ENCODE data around the gene C1orf185. TPM values are rescaled to one million over a fixed set of nuclear protein-coding genes. Genes with fewer than 3 reads are reported as not detected.

C1orf185 gene
- total and polyA plus RNA-seq, 7 donors: not detected

DNA sequence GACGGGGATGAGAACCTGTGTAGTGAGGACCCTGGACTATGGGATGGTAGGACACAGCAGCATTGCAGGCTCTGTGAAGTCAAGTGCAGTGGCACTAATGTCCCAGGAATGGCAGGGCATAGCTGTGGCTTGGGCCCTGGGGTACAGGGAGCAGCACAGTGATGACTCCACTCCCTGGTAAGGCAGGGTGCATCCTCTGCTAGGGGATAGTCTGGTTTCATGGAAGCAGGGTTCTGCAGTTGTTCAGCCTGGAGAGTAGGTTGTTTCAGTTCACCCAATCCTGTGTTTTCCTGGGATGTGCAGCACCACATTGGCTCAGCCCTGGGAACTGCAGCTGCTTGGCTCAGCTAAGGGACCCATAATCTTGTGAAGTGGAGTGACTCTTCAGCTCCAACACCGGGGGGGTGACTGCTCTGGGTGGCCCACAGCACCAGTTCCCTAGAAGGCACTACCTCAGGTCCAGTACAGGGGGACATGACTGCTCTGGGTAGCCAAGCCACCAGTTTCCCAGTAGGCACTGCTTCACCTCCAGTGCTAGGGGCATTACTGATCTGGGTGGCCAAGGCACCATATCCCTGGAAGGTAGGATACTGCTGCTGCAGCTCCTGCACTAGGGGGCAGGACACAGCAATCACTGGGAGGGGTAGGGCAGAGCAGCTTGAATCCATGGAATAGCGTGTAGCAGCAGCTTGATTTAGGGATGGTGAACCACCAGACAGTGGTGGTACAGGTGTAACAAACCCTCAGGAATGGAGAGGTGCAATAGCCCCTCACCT is 15.3 kb upstream of the C1orf185 start:
- DNase-seq: no peak
- no peak overlapping the region for H3K4me3 ChIP-seq
- peaks cover 0 to 7% (median 0%) of the 10 kb centered on the region in 3 donors for H3K27me3 ChIP-seq
- no peaks in the 10 kb centered on the region for H3K4me1 ChIP-seq
- 88% methylated on average over 3 of the region's 3 CpGs for WGBS, 2 donors
- TF ChIP-seq POLR2AphosphoS5 (IDR thresholded peaks at IDR 0.05) (no peak), EP300 (IDR thresholded peaks at IDR 0.05) (no peak)
- TF ChIP-seq, protein P1, sequence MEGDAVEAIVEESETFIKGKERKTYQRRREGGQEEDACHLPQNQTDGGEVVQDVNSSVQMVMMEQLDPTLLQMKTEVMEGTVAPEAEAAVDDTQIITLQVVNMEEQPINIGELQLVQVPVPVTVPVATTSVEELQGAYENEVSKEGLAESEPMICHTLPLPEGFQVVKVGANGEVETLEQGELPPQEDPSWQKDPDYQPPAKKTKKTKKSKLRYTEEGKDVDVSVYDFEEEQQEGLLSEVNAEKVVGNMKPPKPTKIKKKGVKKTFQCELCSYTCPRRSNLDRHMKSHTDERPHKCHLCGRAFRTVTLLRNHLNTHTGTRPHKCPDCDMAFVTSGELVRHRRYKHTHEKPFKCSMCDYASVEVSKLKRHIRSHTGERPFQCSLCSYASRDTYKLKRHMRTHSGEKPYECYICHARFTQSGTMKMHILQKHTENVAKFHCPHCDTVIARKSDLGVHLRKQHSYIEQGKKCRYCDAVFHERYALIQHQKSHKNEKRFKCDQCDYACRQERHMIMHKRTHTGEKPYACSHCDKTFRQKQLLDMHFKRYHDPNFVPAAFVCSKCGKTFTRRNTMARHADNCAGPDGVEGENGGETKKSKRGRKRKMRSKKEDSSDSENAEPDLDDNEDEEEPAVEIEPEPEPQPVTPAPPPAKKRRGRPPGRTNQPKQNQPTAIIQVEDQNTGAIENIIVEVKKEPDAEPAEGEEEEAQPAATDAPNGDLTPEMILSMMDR (IDR thresholded peaks at IDR 0.05): no peak
- no peaks in the 10 kb centered on the region for H3K9me3 ChIP-seq
- H3K36me3 ChIP-seq: no peaks in the 10 kb centered on the region
- intact Hi-C loops (cut with DNase I): no loop called here
- H3K27ac ChIP-seq: no peak overlapping the region

DNA sequence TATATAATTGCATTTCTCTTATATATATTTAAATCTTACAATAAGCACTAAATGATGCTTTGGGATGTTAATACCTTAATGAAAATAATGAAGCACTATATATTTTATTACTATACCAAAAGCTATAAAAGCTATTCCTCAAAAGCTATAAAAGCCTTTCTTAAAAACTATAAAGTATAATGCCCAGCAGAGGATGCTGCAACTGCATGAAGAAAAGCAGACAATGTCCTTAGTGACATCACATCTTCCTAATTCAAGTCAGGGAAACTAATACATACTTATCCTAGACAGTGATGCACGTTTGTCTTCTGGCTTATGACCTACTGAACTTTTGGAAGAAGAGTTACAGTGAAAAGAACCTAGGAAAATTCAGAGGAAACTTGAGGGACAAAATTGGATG is 13.6 kb upstream of the C1orf185 start:
- no peak for DNase-seq
- no peaks in the 10 kb centered on the region for H3K9me3 ChIP-seq
- peaks cover 0 to 7% (median 0%) of the 10 kb centered on the region in 3 donors for H3K27me3 ChIP-seq
- no peak overlapping the region for H3K4me3 ChIP-seq
- 11 to 31% methylated on average over 1 of the region's 1 CpG for WGBS, 2 donors
- no peaks in the 10 kb centered on the region for H3K4me1 ChIP-seq
- no peaks in the 10 kb centered on the region for H3K36me3 ChIP-seq
- no peak for TF ChIP-seq POLR2A (IDR thresholded peaks at IDR 0.05)
- no peak for TF ChIP-seq EP300 (IDR thresholded peaks at IDR 0.05)
- TF ChIP-seq, protein P1 (IDR thresholded peaks at IDR 0.05): no peak
- no peak for TF ChIP-seq POLR2AphosphoS5 (IDR thresholded peaks at IDR 0.05)
- no peak overlapping the region for H3K27ac ChIP-seq
- intact Hi-C loops (cut with DNase I): no loop called here

DNA sequence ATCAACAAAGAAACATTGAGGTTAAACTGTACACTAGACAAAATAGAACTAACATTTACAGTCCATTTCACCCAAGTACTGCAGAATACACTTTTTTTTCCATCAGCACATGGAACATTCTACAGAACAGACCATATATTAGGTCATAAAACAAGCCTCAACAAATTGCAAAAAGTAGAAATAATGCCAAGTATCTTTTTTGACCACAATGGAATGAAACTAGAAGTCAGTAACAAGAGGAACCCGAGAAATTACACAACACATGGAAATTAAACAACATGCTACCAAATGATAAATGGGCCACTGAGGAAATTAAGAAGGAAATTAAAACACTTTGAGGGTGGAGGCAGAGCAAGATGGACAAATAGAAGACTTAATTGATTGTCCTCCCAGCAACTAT is 8.4 kb upstream of the C1orf185 start:
- no peak overlapping the region for H3K4me3 ChIP-seq
- DNase-seq: no peak
- H3K27me3 ChIP-seq: no peaks in the 10 kb centered on the region
- H3K4me1 ChIP-seq: no peaks in the 10 kb centered on the region
- no peaks in the 10 kb centered on the region for H3K36me3 ChIP-seq
- 66 to 74% methylated on average over 1 of the region's 1 CpG for WGBS, 2 donors
- TF ChIP-seq EP300 (IDR thresholded peaks at IDR 0.05) (no peak), POLR2AphosphoS5 (IDR thresholded peaks at IDR 0.05) (no peak), POLR2A (IDR thresholded peaks at IDR 0.05) (no peak)
- TF ChIP-seq, protein P1 (IDR thresholded peaks at IDR 0.05): no peak
- no peaks in the 10 kb centered on the region for H3K9me3 ChIP-seq
- H3K27ac ChIP-seq: no peak overlapping the region
- intact Hi-C loops (cut with DNase I): no loop called here

GRCh38 chr1:51097171-51097570 is 4.9 kb upstream of the C1orf185 start:
- intact Hi-C loops (cut with DNase I): no loop called here
- Histone ChIP-seq H3K27me3 (no peaks in the 10 kb centered on the region), H3K9me3 (no peaks in the 10 kb centered on the region), H3K36me3 (no peaks in the 10 kb centered on the region), H3K27ac (no peak overlapping the region), H3K4me1 (no peaks in the 10 kb centered on the region), H3K4me3 (no peak overlapping the region)
- TF ChIP-seq EP300 (IDR thresholded peaks at IDR 0.05) (no peak), POLR2A (IDR thresholded peaks at IDR 0.05) (no peak), POLR2AphosphoS5 (IDR thresholded peaks at IDR 0.05) (no peak)
- TF ChIP-seq, protein P1 (IDR thresholded peaks at IDR 0.05): no peak
- WGBS, 2 donors: 92 to 94% methylated on average over 1 of the region's 1 CpG
- DNase-seq: no peak

Measured in sigmoid colon (tissue), 7 donors.